Endothelial cell of umbilical vein (primary cell): ENCODE results near the gene CPNE5.

ENCODE experiments used
- EZH2 ChIP-seq: IDR thresholded peaks from 2 replicates; pipeline ENCODE4 v1.6.1; 2012; ENCODE audit warnings: borderline replicate concordance, low read depth, mild to moderate bottlenecking, moderate library complexity, low read length, inconsistent platforms; ENCODE audit not compliant: severe bottlenecking
- POLR2A ChIP-seq: IDR thresholded peaks from 2 replicates; pipeline ENCODE4 v1.6.1; 2012; ENCODE audit warnings: low read depth, mild to moderate bottlenecking, control low read depth, low read length
- POLR2AphosphoS5 ChIP-seq: IDR thresholded peaks from 2 replicates; pipeline ENCODE4 v1.6.1; 2012; ENCODE audit warnings: low read depth, mild to moderate bottlenecking, control low read depth, low read length, moderate library complexity; ENCODE audit not compliant: insufficient read depth
- TF ChIP-seq, protein P1 (sequence below), 2 donors: IDR thresholded peaks; 1 replicate in 1 of 2; 2 replicates in 1 of 2; pipeline ENCODE4 v1.5.1; 2011; ENCODE audit warnings: low read length in 2 of 2, mild to moderate bottlenecking in 2 of 2, moderate library complexity in 2 of 2, control low read depth in 1 of 2, inconsistent platforms in 1 of 2, low read depth in 1 of 2; ENCODE audit not compliant: insufficient read depth in 1 of 2; ENCODE audit errors: extremely low read depth in 1 of 2
- TF ChIP-seq, protein P2 (sequence below): IDR thresholded peaks from 2 replicates; pipeline ENCODE4 v1.6.1; 2011; ENCODE audit not compliant: insufficient read depth, insufficient read length

DNA sequence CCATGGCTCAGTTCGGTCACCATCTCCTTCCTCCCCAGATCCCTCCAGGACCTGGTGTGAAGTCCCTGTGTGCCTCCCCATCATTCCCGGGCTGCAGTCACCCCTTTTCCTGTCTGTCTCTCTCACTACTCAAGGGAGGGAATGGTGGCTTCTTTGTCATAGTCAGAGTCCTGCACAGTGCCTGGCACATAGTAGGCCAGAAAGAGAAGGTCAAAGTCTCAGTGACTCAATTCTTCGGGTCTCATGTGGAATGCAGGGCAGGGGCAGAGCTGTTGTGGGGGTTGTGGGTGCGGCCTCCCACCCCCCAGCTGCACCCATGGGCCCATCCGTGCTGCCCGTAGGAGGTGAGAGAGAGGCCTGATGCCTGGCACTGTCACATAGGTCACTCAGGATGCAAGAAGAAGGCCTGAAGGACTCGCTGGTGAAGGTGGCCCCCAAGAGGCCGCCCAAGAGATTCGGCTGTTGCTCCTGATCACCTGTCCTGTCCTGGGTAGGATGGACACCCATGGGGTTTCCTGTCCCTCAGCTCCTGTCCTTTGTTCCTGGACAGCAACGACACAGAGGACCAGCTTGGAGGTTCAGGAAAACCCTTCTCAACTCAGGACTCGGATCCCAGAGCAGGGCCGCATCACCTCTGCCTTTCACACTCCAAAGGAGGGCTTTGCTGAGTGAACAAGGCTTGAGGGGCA lies 107.5 kb downstream of the CPNE5 start:
- TF ChIP-seq, protein P1, sequence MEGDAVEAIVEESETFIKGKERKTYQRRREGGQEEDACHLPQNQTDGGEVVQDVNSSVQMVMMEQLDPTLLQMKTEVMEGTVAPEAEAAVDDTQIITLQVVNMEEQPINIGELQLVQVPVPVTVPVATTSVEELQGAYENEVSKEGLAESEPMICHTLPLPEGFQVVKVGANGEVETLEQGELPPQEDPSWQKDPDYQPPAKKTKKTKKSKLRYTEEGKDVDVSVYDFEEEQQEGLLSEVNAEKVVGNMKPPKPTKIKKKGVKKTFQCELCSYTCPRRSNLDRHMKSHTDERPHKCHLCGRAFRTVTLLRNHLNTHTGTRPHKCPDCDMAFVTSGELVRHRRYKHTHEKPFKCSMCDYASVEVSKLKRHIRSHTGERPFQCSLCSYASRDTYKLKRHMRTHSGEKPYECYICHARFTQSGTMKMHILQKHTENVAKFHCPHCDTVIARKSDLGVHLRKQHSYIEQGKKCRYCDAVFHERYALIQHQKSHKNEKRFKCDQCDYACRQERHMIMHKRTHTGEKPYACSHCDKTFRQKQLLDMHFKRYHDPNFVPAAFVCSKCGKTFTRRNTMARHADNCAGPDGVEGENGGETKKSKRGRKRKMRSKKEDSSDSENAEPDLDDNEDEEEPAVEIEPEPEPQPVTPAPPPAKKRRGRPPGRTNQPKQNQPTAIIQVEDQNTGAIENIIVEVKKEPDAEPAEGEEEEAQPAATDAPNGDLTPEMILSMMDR (IDR thresholded peaks at IDR 0.05; ENCODE audit: extremely low read depth in 1 of 2, insufficient read depth in 1 of 2, low read depth in 1 of 2, low read length in 2 of 2) = no peak
- TF ChIP-seq POLR2A = no peak
- TF ChIP-seq EZH2 = no peak
- TF ChIP-seq, protein P2, sequence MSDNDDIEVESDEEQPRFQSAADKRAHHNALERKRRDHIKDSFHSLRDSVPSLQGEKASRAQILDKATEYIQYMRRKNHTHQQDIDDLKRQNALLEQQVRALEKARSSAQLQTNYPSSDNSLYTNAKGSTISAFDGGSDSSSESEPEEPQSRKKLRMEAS = no peak
- no peak for TF ChIP-seq POLR2AphosphoS5
